ENCODE measurements around the gene CAB39.

- no peak for TF ChIP-seq CTCF (conservative IDR thresholded peaks at IDR 0.05 in 1 of 2, IDR thresholded peaks at IDR 0.05 in 1 of 2; ENCODE audit: extremely low read depth in 1 of 2, insufficient read depth in 1 of 2, low read depth in 1 of 2, low read length in 2 of 2)
- no peak for TF ChIP-seq EZH2 (IDR thresholded peaks at IDR 0.05; ENCODE audit: borderline replicate concordance, low read length)
These were observed 76.0 kb downstream of the CAB39 start for GRCh38 chr2:230788554-230789175.
